NCI-H2196 (cell line): ENCODE results near the gene PRPF19.

Source experiments
- DNase-seq: peaks from one replicate; lab custom pipeline; 2025; ENCODE audit not compliant: unreplicated experiment; lab: John Stamatoyannopoulos, UW

PRPF19 gene

DNA sequence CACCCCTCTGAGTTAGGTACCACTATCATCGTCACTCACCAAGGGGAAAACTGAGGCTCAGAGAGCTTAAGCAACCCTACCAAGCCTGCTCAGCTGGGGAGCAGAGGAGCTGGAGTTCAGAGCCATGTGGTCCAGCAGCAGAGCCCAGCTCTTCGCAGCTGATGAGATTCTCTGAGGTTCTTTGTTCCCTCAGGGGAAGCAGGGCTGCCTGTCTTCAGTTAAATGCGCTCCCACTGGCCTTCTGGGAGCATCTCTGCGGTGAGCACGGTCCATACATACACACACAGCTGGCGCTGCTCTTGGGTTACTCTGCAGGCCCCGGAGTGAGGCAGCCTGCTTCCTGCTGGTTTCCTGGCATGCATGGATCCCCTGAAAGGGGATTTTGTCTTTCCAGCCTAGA, 45.4 kb downstream of the PRPF19 start:
- DNase-seq, result no peak

DNA sequence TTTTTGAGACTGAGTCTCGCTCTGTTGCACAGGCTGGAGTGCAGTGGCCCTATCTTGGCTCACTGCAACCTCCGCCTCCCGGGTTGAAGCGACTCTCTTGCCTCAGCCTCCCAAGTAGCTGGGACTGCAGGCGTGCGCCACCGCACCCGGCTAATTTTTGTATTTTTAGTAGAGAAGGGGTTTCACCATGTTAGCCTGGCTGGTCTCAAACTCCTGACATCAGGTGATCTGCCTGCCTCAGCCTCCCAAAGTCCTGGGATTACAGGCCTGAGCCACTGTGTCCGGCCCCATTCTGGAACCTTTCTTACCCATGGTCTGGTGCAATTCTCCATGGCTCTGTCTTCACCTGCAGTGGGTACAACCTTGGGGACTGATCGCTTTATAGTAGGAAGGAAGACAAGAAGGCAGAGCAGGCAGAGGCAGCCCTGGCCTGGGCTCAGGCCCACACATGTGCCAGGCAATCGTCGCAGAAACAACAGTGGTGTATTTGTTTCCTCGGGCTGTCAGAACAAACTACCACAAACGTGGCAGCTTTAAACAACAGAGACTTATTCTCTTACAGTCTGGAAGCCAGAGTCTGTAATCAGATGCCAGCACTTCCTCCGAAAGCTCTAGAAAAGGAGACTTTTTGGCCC, 46.7 kb downstream of the PRPF19 start:
- DNase-seq, result no peak

DNA sequence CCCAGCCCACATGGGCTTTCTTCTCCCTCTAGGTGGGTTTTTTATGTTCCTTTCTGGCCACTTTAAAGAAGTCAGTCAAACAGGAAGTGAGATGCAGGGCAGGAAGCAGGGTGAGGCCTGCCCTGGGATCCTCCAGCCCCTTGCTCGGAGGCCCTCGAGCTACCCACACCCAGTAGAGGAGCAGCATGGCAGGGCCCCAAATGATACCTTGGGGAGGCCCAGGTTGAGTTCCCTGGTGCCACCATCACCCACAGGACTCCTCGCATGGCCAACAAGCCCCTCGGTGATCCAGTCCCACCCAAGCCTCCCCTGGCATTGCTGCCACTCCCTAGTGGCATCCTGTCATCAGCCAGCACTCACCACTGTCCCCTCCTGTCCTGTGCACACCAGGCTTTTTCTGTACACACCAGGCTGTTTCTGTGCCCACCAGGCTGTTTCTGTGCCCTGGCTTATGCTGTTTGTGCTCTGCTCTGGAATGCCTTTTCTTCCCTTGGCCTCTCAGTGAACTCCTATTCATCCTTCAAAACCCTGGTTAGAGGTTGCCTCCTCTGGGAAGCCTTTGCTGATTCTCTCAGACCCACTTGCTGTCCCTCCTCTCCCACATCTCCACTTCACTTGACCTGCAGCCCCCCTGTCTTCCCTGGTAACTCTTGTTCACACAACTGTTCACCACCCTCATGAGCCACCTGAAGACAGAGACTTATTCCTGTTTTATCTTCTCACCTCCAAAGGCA, 47.5 kb downstream of the PRPF19 start:
- no peak for DNase-seq

DNA sequence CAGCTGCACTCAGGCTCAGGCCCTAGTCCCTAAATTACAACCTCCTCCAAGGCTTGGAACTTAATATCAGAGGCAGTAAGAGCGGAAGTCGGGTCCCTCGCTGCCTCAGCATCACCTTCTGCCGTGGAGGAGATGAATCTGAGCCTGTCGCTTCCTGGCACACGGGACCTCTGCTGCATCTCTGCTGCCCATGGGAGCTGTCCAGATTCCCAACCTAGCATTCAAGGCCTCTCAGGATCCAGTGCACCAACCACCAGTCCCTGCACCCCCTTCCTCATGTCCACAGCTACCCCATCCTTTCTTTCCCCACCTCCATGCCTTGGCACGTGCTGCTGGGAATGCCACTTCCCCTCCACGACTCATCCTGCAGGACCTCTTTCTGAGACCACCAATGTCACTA, 48.1 kb downstream of the PRPF19 start:
- DNase-seq, result no peak

DNA sequence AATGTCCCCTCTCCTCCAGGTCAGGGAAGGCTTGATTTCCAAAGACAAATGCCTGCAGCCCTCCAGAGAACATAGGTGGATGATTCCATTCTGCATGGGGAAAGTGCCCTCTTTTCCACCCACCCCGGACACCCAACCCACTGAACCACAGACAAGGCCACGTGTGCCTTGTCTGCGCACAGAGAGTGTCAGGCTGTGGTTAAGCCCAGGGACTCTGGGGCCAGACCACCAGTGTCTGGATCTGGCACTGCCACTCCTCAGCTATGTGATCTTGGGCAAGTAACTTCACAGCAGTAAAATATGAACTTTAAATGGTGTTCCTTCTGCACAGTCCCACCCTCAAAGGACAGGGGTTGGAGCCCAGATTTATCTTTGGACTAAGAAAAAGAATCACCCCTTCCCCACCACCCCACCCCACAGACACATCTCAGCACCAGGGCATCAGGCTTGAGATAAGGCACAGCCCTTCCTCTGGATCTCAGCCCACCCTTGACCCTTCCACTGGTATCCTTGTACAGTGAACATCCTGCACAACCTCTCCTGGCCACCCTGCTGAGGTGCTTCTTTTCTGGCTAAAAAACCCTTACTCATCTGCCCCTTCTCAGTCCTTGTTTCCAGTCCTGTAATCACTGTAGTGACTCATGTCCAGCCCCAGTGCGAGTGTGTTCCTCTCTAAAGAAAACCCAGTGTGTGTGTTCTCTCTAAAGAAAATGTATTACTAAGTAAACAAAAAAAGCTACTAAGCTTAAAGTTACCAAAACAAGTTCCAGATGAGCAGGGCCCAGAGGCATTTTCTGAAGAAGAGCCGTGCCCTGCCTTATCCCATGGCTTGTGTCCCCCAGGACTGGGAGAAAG, 48.8 kb downstream of the PRPF19 start:
- DNase-seq, result no peak

DNA sequence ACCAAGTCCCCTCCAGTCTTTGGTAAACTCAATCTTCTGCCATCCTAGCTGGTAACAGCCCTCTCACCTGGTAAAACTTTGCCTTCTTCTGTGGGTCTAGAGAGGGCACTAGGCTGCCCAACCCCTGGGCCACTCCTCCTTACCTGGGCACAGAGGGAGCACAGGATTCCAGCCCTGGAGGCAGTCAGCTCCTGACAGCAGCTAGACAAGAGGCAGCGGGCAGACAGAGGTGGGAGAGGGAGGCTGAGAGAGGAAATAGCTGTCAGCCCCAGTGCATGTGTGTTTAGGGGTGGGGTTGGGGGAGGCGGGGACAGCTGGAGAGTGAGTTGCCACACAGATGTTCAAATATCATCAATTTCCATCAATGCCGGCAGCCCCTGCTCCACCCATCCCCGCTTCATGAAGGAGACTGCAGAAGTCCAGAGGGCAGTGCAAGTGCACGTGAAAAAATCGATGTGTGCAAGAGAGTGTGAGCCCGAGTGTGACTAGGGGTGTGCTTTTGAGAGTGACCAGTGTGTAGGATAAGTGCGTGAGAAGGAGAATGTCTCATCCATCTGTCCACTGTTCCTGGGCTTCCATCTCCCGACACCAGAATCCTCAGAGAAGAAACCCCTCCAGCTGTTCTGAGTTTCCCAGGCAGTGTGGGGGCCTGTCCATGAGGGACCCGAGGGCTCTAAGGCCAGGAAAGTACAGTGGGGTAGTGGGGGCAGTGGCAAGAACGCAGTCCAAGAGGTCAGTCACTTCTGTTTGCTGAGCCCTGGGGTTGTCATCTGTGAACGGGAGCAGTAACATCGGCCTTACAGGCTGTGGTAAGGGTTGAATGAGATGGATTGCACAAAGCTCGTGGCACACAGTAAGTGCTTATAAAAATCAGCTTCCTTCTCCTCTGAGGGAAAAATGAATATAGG, 50.4 kb downstream of the PRPF19 start, which contains the start of gene PTGDR2:
Gene PTGDR2, minus strand, starts transcription at position 225 of the 908 bp plus-strand sequence. CDS start 2,228 bp downstream, outside the sequence.
- DNase-seq, result no peak

DNA sequence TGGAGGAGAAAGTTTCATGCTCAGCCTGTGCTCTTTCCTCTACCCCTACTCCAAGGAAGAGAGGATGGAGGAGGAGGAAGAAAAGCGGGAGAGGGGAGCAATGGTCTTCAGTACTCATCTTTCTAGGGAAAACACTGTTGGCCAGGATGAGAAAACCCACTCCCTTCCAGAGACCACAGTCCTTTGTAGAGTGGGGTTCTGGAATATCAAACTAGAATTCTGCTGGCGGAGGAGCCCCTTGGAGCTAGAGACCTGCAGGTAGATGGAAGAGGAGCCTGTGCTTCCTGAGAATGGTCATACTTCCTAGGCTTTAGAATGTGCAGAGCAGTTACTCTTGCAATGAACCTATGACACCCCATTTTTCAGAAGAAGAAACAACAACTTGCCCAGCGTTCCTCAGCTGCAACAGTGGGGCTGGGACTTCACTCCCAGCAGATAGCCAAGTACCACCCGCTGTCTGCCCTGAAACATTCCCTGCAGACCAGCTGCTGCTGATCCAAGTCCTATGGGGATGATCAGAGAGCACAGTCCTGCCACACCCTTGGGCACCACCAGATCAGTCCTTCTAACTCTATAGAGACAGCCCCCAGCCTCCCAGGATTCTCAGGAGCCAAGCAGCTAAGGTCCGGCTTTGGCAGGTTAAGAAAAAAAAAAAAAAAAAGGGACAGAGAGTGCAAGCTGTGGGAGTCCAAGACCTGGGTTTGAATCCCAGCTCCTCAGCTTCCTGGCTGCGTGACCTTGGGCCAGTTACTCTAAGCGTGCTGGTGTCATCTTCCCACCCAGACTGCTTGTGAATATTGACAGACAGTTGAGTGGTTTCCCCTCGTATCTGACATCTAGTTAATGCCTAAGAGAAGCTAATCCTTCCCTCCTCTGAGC, 51.3 kb downstream of the PRPF19 start:
- no peak for DNase-seq

DNA sequence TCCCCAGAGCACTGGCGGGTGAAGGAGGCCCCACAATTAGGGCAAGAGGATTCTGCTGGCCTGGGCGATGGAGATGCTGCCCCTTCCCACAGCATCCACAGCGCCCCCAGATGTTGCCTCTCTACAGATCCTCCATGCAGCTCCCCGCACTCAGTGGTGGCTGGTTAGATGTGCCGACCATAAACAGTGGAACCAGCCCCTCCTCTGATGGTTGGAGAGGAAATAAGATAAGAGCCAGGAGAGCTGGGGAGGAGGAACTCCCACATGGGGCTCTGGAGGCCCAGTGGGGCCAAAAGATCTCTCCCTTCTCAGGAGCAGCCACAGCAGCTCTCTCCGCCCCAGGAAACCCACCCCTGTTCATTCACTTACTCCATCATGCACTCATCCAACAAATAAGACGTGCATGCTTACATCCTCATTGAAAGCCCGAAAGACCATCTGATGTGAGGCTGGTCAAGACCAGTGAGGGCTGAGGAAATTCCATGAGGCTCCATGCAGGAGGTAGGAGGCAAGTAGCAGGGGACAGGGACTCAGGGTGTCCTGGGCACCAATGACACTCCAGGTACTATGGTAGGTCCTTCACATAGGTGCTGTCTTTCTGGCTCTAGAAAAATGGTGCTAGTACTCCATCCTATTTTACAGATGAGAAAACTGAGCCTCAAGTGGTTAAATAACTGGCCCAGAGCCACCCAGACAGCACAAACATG, 52.1 kb downstream of the PRPF19 start:
- DNase-seq, result no peak

DNA sequence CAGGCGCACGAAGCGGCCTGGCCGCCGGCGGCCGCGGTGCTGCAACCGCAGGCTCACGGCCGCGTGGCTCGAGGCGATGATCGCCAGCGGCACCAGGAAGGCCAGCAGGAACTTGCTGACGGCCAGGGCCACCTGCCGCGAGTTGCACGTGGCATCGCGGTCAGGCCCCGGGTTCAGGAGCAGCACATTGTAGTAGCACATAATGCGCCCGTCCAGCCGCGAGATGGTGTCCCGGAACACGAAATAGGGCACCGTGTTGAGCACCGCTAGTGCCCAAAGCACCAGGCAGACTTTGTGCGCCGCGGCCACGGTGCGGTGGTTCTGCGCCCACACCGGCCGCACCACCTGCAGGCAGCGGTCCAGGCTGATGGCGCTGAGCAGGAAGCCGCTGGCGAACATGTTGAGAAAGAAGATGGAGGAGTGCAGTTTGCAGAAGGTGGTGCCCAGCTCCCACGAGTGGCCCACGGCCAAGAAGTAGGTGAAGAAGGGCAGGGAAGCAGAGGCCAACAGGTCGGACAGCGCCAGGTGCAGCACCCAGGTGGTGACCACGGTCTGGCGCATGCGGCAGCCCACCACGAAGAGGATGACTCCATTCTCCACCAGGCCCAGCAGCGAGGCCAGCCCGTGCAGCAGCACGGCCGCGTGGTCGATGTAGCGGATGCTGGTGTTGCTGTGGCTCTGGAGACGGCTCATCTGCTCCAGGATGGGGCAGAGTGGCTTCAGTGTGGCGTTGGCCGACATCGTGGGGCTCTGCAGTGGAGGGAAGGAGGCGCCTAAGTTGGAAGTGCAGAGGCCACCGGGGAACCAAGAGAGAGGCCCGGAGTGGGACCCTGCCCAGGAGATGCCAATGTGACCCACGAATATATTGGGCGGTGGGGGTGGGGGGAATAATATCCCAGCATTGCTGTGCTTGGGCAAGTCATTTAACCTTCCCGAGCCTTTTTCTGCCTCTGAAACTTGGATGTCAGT, 53.1 kb downstream of the PRPF19 start:
- no peak for DNase-seq

DNA sequence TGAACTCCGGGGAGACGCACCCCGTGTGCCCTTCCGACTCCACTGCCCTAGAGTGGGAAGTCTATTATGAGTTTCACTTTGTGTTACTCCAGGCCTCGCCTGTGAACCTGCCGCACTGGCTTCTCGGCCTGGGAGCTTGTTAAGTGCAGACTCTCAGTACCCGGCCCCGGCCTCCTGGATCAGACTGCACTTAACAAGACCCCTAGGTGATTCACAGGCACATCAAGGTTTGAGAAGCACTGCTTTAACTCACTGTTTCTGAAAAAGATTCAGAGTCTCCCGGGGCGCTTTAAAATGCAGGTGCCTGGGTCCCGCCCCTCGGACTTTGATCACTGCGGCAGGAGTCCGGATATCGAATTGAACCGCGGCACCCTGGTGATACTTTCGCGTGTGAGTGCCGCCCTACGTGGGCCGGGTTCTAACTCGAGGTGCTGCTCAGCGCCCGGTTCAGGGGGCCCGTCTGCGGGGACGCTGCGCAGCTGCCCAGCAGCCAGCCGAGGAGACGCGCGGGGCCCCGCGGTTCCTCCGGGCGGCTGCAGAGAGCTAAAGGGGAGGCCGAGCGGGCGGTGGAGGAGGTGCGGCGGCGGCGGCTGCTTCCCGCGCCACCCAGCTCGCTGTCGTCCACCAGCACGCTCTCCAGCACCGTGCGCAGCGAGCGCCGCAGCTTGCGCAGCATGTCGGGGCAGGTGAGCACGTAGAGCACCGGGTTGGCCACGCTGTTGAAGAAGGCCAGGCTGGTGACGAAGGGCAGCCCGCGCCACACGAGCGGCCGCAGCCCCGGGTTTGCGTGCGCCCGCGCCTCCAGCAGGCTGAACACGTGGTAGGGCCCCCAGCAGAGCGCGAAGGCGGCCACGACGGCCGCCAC, 54.0 kb downstream of the PRPF19 start:
- DNase-seq, result no peak

DNA sequence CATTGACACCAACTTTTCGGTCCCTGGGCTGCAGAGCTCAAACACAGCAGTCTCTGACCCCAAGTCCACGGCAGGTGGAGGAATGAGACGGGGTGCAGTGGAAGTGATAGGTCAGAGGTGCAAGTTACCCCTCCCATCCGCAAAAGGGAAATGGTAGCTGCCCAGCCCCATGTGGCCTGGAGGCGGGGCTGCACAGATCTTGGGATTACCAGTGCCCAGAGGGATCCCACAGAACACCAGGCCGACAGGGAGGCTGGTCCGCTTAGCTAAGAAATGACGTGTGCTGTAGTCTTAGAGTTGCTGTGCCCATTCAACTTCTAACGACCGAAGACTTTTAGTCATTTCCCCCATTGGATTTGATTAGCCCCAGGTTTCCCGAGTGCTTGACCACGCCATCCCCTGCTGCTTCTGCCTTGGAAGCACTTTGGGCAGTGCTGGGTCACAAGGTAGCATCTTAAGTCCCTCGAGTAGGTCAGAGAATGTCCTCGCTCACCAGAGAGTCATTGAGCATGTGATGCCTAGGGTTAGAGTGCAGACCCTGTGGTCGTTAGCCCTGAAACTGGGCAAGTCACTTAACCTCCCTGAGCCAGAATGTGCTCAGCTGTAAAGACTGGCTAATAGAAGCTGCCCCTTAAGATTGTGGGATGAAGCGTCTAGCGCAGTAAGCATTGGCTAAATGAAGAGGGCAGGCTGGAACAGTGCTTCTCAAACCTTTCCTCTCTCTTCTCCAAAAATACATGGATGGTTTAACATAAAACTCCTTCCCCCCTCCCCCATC, 54.9 kb downstream of the PRPF19 start:
- DNase-seq, result no peak

DNA sequence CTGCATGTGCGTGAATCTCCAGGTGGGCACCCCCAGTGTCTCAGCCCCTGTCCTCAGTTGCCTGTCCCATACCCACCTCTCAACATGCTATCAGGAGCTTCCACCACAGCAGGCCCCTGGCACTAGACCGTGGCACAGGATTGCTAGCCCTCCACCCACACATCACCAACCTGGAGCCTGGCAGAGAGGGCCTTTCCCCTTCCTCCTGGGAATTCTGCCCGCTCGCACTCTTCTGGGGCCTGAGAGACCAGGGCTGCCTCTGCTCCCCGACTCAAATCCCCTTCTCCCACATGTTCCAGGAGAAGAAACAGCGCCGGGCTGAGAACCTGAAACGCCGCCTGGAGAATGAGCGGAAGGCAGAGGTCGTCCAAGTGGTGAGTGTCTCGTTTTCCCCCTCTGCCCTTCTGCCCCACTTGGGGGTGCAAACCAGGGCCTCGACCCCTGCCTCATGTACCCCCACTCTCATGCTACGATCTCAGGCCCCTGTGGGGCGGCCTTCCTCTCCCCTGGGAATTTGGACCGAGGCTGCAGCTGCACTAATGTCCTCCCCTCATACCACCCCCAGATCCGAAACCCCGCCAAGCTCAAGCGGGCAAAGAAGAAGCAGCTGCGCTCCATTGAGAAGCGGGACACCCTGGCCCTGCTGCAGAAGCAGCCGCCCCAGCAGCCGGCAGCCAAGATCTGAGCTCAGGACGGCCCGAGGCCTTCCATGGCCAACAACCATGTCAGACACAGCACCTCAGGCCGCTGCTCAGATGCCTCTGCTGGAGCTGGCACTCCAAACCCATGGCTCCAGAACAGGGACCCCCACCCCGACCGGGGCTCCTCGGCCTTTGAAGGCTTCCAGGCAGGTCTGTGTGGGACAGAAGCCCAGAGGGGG, 56.5 kb downstream of the PRPF19 start:
- DNase-seq, result no peak

DNA sequence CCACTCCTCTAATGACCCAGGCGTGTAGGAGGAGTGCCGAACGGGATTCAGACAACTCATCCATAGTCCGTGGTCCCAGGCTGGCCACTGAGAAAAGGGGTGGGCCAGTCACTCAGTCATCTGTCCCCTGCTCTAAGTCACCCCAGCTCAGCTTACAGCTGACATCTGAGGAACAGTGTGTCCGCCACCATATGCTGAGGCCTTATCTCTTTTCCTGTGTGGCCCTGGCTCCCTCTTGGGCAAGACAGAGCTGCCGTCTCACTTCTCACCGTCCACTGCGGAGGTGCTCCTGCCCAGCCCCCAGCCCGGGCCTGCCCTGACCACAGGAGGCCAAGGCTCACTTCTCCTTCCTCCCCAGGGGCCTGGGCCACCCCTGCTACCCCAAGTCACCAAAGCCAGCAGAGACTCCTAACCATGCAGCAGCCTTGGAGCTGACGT, 57.7 kb downstream of the PRPF19 start:
- no peak for DNase-seq

DNA sequence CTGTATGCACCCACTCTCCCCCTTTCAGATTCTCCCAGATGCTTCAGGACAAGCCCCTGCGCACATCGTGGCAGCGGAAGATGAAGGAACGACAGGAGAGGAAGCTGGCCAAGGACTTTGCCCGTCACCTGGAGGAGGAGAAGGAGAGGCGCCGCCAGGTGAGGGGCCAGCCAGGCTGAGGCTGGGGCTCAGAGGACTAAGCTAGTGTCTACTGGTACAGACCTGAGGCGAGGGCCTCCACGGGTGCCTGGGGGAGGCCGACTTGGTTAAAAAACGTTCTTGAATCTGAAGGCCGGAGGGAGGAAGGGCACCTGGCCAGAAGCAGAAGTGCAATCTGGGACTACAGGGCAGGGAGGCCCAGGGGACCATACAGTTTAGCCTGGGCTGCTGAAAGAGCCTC, 58.5 kb downstream of the PRPF19 start:
- no peak for DNase-seq

DNA sequence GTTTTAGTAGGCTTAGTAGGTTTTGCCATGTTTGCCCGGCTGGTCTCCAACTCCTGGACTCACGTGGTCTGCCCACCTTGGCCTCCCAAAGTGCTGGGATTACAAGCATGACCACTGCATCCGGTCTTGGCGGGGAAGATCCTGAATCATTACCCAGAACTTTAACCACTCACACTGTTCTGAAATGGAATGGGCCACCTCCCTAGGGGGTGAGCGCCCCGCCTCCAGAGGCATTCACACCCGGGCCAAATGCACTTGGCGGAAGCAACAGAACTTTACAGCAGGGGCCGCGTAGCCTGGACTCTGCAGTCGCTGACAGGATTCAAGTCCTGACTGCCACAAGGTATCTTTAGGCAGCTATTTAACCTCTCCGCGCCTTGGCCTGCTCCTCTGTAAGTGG, 59.1 kb downstream of the PRPF19 start:
- DNase-seq, result no peak
